ENCODE data around the gene ITGB1BP1.

Gene ITGB1BP1

DNA sequence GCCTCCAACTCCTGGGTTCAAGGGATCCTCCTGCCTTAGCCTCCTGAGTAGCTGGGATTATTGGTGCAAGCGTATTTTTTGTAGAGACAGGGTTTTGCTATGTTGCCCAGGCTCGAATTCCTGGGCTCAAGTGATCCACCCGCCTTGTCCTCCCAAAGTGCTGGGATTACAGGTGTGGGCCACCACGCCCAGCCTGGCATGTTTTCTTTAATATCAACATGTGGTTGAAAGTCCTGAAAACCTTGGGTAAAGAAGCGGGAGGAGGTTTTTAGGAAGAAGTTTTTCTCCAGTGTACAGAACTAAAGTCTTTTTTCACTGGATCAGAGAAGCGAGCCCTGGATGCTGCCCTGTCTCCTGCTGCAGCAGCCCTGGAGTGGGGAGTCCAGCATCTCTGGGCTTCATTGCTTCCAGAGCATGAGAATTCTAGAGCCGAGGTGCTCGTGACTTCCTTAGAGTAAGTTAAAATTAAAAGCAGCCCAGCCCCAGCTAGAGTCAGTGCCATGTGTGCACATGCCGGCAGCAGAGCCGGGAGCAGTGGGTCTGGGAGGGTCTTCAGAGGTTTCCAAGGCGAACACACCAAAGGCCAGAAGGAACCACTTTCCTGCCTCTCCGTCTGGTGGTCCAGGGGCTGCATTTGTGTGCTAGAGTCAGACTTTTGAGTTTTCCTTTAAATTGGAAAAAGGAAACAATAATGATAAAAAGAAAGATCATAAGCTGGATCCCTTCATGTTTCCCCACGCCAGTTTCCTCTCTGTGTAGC lies 31.2 kb downstream of the ITGB1BP1 start:
- POLR2A ChIA-PET: no interaction called here
- no peak for DNase-seq (ENCODE audit: extremely low spot score)
- CTCF ChIA-PET: interaction anchor here (0.6 kb wide), 1 partner anchor 673 kb away, joined by 7 read pairs; no protein-coding TSS in a partner anchor
- TF ChIP-seq LEF1 (IDR thresholded peaks at IDR 0.05; ENCODE audit: borderline replicate concordance): no peak
- TF ChIP-seq BHLHE40 (IDR thresholded peaks at IDR 0.05; ENCODE audit: borderline replicate concordance): no peak
- TF ChIP-seq SUZ12 (IDR thresholded peaks at IDR 0.05): no peak
- no peak for TF ChIP-seq ARNT (IDR thresholded peaks at IDR 0.05)
- no peak for TF ChIP-seq ELF4 (IDR thresholded peaks at IDR 0.05)
- TF ChIP-seq FOXM1 (IDR thresholded peaks at IDR 0.05; ENCODE audit: borderline replicate concordance): no peak
- TF ChIP-seq FOXA1 (IDR thresholded peaks at IDR 0.05): no peak
- TF ChIP-seq NFRKB (IDR thresholded peaks at IDR 0.05): no peak

DNA sequence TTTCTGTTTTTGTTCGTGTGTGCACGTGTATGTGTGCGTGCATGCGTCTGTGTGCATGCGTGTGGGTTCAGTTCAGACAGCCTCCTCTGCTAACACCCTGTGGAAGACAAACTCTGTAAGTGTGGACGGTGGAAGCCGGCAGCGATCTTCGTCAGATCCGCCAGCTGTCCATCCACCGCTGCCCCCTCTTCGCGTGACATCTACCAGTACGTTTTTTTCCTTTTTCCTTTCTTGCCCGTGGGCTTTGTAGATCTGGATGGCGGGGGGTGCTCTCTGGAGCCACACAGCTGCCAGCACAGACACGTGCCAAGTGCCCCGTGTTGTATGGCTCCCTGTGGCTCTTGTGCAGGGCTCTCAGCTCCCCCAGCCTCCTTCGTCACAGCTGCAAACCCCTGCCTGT lies 32.3 kb downstream of the ITGB1BP1 start:
- TF ChIP-seq FOXA1 (IDR thresholded peaks at IDR 0.05) (no peak), NFRKB (IDR thresholded peaks at IDR 0.05) (no peak)
- POLR2A ChIA-PET: no interaction called here
- DNase-seq (ENCODE audit: extremely low spot score): no peak
- CTCF ChIA-PET: no interaction called here

DNA sequence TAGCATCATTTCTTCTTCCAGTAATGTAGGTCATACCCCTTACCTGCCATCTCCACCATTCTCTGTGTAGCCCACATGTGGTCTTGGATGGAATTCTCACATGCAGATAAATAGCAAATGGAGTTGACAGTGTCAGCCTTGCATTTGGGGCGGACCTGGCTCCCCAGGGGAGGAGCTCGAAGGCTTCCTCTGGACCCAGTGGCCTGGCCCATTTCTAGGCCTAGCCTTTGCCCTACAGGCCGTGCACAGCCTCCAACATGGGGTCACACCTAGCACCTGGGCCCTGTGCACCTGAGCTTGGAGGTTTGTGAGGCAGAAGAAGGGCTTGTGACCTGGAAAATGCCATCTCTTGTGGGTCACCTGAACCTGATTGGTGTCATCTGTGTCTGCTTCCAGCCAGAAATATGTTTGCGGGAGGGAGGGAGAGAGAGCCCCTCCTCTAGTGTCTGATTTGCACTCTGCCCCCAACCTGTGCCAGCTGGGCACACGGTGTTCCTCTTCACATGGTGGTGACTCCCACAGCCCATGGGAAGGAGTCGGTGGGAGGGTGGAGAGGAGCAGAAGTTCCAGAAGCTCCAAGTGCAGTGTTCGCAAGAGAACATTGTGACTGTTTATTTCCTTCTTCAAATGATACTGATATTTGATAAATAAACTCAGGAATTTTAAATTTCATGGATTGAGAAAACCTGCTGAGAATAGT lies 33.0 kb downstream of the ITGB1BP1 start:
- ChIA-PET POLR2A (no interaction called here), CTCF (no interaction called here)
- no peak for DNase-seq (ENCODE audit: extremely low spot score)
- TF ChIP-seq BHLHE40 (IDR thresholded peaks at IDR 0.05; ENCODE audit: borderline replicate concordance) (no peak), FOXK2 (IDR thresholded peaks at IDR 0.05) (no peak), ARNT (IDR thresholded peaks at IDR 0.05) (no peak), FOXM1 (IDR thresholded peaks at IDR 0.05; ENCODE audit: borderline replicate concordance) (no peak), HDGF (IDR thresholded peaks at IDR 0.05; ENCODE audit: borderline replicate concordance) (no peak), TARDBP (IDR thresholded peaks at IDR 0.05) (no peak), LEF1 (IDR thresholded peaks at IDR 0.05; ENCODE audit: borderline replicate concordance) (no peak), ELF4 (IDR thresholded peaks at IDR 0.05) (no peak), SUZ12 (IDR thresholded peaks at IDR 0.05) (no peak), L3MBTL2 (conservative IDR thresholded peaks at IDR 0.05) (no peak), FOXA1 (IDR thresholded peaks at IDR 0.05) (no peak), SP1 (IDR thresholded peaks at IDR 0.05) (no peak), CTBP1 (IDR thresholded peaks at IDR 0.05; ENCODE audit: borderline replicate concordance) (no peak), NFRKB (IDR thresholded peaks at IDR 0.05) (no peak)
- TF ChIP-seq, protein P1, sequence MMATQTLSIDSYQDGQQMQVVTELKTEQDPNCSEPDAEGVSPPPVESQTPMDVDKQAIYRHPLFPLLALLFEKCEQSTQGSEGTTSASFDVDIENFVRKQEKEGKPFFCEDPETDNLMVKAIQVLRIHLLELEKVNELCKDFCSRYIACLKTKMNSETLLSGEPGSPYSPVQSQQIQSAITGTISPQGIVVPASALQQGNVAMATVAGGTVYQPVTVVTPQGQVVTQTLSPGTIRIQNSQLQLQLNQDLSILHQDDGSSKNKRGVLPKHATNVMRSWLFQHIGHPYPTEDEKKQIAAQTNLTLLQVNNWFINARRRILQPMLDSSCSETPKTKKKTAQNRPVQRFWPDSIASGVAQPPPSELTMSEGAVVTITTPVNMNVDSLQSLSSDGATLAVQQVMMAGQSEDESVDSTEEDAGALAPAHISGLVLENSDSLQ (IDR thresholded peaks at IDR 0.05): no peak

DNA sequence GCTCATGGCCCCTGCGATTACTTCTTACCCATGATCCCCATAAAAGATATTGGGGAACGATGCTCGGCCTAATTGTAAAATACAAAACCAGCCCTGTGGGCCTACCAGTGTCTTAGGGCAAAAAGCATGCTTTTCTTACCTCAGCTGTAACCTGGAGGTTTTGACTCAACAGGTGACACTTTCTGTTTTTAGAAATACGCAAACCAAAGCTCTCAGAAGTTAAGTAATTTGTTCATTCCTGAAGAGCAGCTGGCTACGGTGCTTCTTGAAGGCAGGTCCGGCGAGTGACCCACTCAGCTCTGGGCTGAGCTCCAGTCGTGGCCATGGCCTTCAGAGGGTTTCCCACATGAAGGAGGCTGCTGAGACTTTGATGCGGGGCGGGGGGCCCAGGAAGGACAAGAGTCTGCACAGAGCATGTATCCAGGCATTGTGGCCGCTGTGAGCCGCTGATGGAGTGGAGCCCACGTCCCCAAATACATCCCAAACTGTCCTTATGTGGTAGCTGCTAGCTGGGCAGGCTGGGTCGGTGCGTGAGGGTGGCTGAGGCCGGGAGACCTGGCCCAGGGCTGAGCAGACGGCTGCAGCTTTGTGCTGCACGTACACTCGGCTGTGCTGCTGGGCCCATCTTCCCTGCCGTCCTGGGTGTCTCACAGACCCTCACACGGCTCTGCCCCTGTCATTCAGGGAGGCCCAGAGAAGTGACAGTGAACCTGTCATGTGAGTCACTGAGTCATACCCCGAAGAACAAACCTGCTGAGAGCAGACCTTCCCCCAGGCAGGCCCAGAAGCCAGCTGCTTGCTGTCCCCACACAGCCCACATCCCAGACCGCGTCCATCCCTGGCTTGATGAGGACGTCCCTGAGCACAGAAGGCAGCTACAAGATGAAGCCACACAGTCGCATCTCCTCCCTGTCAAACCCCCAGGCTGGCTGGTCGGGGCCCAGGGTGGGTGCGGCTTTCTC lies 34.1 kb downstream of the ITGB1BP1 start:
- POLR2A ChIA-PET: no interaction called here

DNA sequence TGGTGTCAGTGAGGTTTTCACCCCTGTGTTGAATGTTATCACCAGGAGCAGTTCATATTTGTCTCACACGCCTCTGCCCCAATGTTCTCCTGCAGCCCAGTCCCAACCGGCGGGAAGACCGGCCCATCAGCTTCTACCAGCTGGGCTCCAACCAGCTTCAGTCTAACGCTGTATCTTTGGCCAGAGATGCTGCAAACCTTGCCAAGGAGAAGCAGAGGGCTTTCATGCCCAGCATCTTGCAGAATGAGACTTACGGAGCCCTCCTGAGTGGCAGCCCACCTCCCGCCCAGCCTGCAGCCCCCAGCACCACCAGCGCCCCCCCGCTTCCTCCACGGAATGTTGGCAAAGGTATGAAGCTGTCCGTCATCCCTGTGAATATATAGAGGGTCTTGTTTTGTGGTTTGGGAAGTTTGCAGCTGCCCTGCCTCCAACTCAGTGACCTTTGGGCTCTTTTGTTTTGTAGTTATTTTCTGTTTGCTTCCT lies 35.1 kb downstream of the ITGB1BP1 start:
- ChIA-PET POLR2A (no interaction called here), CTCF (no interaction called here)
- no peak for TF ChIP-seq TARDBP (IDR thresholded peaks at IDR 0.05)
- no peak for TF ChIP-seq BHLHE40 (IDR thresholded peaks at IDR 0.05; ENCODE audit: borderline replicate concordance)
- TF ChIP-seq CTBP1 (IDR thresholded peaks at IDR 0.05; ENCODE audit: borderline replicate concordance): no peak
- no peak for DNase-seq (ENCODE audit: extremely low spot score)

More for the DNA sequence above, 34.1 kb downstream of the ITGB1BP1 start:
- TF ChIP-seq FOXM1 (IDR thresholded peaks at IDR 0.05; ENCODE audit: borderline replicate concordance): no peak
- TF ChIP-seq FOXA1 (IDR thresholded peaks at IDR 0.05): no peak
- no peak for TF ChIP-seq LEF1 (IDR thresholded peaks at IDR 0.05; ENCODE audit: borderline replicate concordance)
- TF ChIP-seq ELF4 (IDR thresholded peaks at IDR 0.05): no peak
- TF ChIP-seq BHLHE40 (IDR thresholded peaks at IDR 0.05; ENCODE audit: borderline replicate concordance): no peak
- no peak for TF ChIP-seq L3MBTL2 (conservative IDR thresholded peaks at IDR 0.05)
- no peak for TF ChIP-seq HDGF (IDR thresholded peaks at IDR 0.05; ENCODE audit: borderline replicate concordance)
- TF ChIP-seq SP1 (IDR thresholded peaks at IDR 0.05): no peak
- no peak for TF ChIP-seq SUZ12 (IDR thresholded peaks at IDR 0.05)
- no peak for TF ChIP-seq CTBP1 (IDR thresholded peaks at IDR 0.05; ENCODE audit: borderline replicate concordance)
- TF ChIP-seq FOXK2 (IDR thresholded peaks at IDR 0.05): no peak
- TF ChIP-seq, protein P1 (IDR thresholded peaks at IDR 0.05): no peak
- TF ChIP-seq NFRKB (IDR thresholded peaks at IDR 0.05): no peak
- no peak for TF ChIP-seq ZNF384 (IDR thresholded peaks at IDR 0.05)
- no peak for DNase-seq (ENCODE audit: extremely low spot score)
- CTCF ChIA-PET: no interaction called here

DNA sequence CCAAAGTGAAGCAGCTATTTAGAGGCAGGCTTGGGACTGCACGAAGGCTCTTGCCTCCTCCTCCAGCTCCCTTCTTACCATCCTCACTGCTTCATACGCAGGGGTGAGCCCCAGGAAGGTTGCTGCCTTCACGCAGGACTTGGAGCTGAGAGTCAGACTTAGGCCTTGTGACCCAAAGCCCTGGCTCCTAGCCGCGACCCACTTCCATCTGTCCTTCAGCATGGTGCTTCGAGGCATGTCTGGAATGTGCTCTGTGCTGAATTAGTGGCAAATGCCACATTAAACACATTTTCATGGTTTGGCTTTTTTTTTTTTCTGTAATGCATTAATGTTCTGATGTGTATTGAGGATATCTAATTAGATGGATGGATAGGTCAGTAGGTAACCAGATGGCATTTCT lies 37.5 kb downstream of the ITGB1BP1 start:
- POLR2A ChIA-PET: no interaction called here
- no peak for DNase-seq (ENCODE audit: extremely low spot score)
- CTCF ChIA-PET: no interaction called here
- no peak for TF ChIP-seq CTBP1 (IDR thresholded peaks at IDR 0.05; ENCODE audit: borderline replicate concordance)
- no peak for TF ChIP-seq LEF1 (IDR thresholded peaks at IDR 0.05; ENCODE audit: borderline replicate concordance)
- no peak for TF ChIP-seq BHLHE40 (IDR thresholded peaks at IDR 0.05; ENCODE audit: borderline replicate concordance)
- TF ChIP-seq, protein P1 (IDR thresholded peaks at IDR 0.05): no peak
- no peak for TF ChIP-seq TARDBP (IDR thresholded peaks at IDR 0.05)
- TF ChIP-seq NFRKB (IDR thresholded peaks at IDR 0.05): no peak
- TF ChIP-seq ARNT (IDR thresholded peaks at IDR 0.05): no peak
- no peak for TF ChIP-seq ZNF384 (IDR thresholded peaks at IDR 0.05)
- no peak for TF ChIP-seq ELF4 (IDR thresholded peaks at IDR 0.05)
- TF ChIP-seq SUZ12 (IDR thresholded peaks at IDR 0.05): no peak
- TF ChIP-seq FOXA1 (IDR thresholded peaks at IDR 0.05): no peak
- TF ChIP-seq HDGF (IDR thresholded peaks at IDR 0.05; ENCODE audit: borderline replicate concordance): no peak
- no peak for TF ChIP-seq L3MBTL2 (conservative IDR thresholded peaks at IDR 0.05)
- TF ChIP-seq FOXM1 (IDR thresholded peaks at IDR 0.05; ENCODE audit: borderline replicate concordance): no peak

All from HEK293T (cell line).